ENCODE data around the gene ANAPC7.

DNA sequence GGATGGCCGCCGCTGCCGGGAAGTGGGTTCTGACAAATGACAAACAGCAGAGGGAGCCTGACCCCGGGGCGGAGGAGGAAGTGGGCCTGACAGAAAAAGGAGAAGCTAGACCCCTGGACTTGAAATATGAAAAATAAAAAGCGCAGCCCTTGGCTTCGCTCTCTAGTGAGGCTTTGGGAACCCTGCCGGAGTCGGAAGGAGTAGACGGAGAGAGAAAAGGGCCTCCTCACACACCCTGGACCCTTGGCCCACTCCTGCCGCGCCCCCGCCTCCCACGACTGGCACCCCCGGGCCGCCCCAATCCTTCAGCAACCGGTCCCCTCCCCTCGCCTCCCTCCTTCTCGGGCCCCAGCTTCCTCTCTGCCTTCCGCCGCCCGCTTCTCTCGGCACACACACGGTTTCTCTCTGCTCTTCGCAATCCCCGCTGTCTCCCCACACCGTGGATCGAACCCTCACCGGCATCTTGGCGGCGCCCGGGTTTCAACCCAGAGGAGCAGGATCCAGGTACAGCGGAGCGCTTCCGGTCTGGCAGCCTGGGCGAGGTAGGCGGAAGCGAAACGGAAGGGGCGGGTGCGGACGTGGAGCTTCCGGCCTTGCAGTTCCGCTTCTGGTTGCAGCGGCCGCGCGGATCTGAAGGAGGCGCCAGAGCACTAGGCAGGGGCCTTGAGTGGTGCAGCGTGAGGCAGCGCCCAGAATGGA is 46.4 kb upstream of the ANAPC7 start, which contains the start of gene ARPC3:
- TF ChIP-seq, protein P1, sequence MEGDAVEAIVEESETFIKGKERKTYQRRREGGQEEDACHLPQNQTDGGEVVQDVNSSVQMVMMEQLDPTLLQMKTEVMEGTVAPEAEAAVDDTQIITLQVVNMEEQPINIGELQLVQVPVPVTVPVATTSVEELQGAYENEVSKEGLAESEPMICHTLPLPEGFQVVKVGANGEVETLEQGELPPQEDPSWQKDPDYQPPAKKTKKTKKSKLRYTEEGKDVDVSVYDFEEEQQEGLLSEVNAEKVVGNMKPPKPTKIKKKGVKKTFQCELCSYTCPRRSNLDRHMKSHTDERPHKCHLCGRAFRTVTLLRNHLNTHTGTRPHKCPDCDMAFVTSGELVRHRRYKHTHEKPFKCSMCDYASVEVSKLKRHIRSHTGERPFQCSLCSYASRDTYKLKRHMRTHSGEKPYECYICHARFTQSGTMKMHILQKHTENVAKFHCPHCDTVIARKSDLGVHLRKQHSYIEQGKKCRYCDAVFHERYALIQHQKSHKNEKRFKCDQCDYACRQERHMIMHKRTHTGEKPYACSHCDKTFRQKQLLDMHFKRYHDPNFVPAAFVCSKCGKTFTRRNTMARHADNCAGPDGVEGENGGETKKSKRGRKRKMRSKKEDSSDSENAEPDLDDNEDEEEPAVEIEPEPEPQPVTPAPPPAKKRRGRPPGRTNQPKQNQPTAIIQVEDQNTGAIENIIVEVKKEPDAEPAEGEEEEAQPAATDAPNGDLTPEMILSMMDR (IDR thresholded peaks at IDR 0.05): peak; percentile 97
- no peak for TF ChIP-seq ZFX (IDR thresholded peaks at IDR 0.05; ENCODE audit: borderline replicate concordance)
